Kidney capillary endothelial cell (primary cell): ENCODE measurements around the gene MYLK.

ENCODE experiments used
- DNase-seq: peaks from one replicate; pipeline ENCODE4 v3.0.0-alpha.2; 2018; ENCODE audit warnings: low spot score

Gene MYLK

GRCh38 chr3:123773681-123774431, 110.3 kb downstream of the MYLK start:
- DNase-seq, result no peak

GRCh38 chr3:123769356-123769743, 114.8 kb downstream of the MYLK start:
- DNase-seq, result no peak

GRCh38 chr3:123768480-123769355, 115.4 kb downstream of the MYLK start:
- no peak for DNase-seq

- no peak for DNase-seq
Observed at GRCh38 chr3:123767564-123768292, 116.4 kb downstream of the MYLK start.

- no peak for DNase-seq
Observed at GRCh38 chr3:123767009-123767372, 117.1 kb downstream of the MYLK start.

- DNase-seq, result no peak
Observed at GRCh38 chr3:123766193-123767008, 117.7 kb downstream of the MYLK start.

GRCh38 chr3:123765475-123766128, 118.5 kb downstream of the MYLK start:
- no peak for DNase-seq

- DNase-seq, result no peak
Observed at GRCh38 chr3:123764647-123765046, 119.5 kb downstream of the MYLK start.

GRCh38 chr3:123762805-123763204, 121.3 kb downstream of the MYLK start:
- DNase-seq, result no peak

GRCh38 chr3:123760817-123761216, 123.3 kb downstream of the MYLK start:
- DNase-seq, result no peak

- no peak for DNase-seq
Observed at GRCh38 chr3:123759871-123760270, 124.3 kb downstream of the MYLK start.

GRCh38 chr3:123759311-123759710, 124.8 kb downstream of the MYLK start:
- DNase-seq, result no peak

- no peak for DNase-seq
Observed at GRCh38 chr3:123758081-123758564, 126.0 kb downstream of the MYLK start.

- DNase-seq, result no peak
Observed at GRCh38 chr3:123757281-123757940, 126.7 kb downstream of the MYLK start.

GRCh38 chr3:123755501-123755900, 128.6 kb downstream of the MYLK start:
- no peak for DNase-seq

GRCh38 chr3:123755085-123755484, 129.0 kb downstream of the MYLK start:
- no peak for DNase-seq

- no peak for DNase-seq
Observed at GRCh38 chr3:123753286-123753685, 130.8 kb downstream of the MYLK start.

- DNase-seq, result no peak
Observed at GRCh38 chr3:123752228-123752627, 131.9 kb downstream of the MYLK start.

- DNase-seq, result no peak
Observed at GRCh38 chr3:123751433-123751832, 132.7 kb downstream of the MYLK start.

GRCh38 chr3:123750659-123751420, 133.3 kb downstream of the MYLK start:
- peak; percentile 23 for DNase-seq
